ENCODE results near the gene TMED7. TPM values are rescaled to one million over a fixed set of nuclear protein-coding genes. Genes with fewer than 3 reads are reported as not detected.

The TMED7 gene
- total and polyA plus RNA-seq, 11 donors, result 22.0 to 99.1 (median 76.4) TPM

- ATAC-seq (no peak), DNase-seq (no peak)
- TF ChIP-seq POLR2A (IDR thresholded peaks at IDR 0.05) (no peak), CTCF (IDR thresholded peaks at IDR 0.05) (no peak)
- intact Hi-C loops (cut with DNase I), result loop anchor here in 7 of 10 donors (5.0 to 10.0 kb wide), 4 partner anchors 85 to 437 kb away; partner anchors contain the start of genes AP3S1 (in 3 of the 7), ATG12 (in 3 of the 7) and FEM1C (in 2 of the 7)
- H3K36me3 ChIP-seq, result no peaks in the 10 kb centered on the region
- H3K9me3 ChIP-seq, result no peaks in the 10 kb centered on the region
- 90 to 96% (median 92%) methylated on average over 1 of the region's 1 CpG for whole genome bisulfite sequencing, 4 donors
- no peak overlapping the region for H3K4me3 ChIP-seq
- no peak overlapping the region for H3K27ac ChIP-seq
- peaks cover 0 to 18% (median 6%) of the 10 kb centered on the region in 12 donors for H3K4me1 ChIP-seq
- H3K27me3 ChIP-seq, result no peaks in the 10 kb centered on the region
Measured at GRCh38 chr5:115629903-115630302, 4.1 kb upstream of the TMED7 start.

- Histone ChIP-seq H3K36me3 (peaks cover 0 to 5% (median 0%) of the 10 kb centered on the region in 9 donors), H3K4me1 (peaks cover 13 to 36% (median 28%) of the 10 kb centered on the region in 12 donors), H3K4me3 (no peak overlapping the region), H3K27me3 (no peaks in the 10 kb centered on the region), H3K9me3 (no peaks in the 10 kb centered on the region), H3K27ac (no peak overlapping the region)
- 71 to 92% (median 86%) methylated on average over 5 of the region's 5 CpGs for WGBS, 4 donors
- TF ChIP-seq CTCF (IDR thresholded peaks at IDR 0.05) (no peak), POLR2A (IDR thresholded peaks at IDR 0.05) (no peak)
- no peak for ATAC-seq
- DNase-seq, result no peak
- intact Hi-C loops (cut with DNase I), result loop anchor here in 5 of 10 donors (2.0 to 10.0 kb wide), 3 partner anchors 83 to 215 kb away; partner anchors contain the start of genes AP3S1 (in 4 of the 5), ATG12 (in 4 of the 5) and FEM1C (in 2 of the 5)
Measured at GRCh38 chr5:115627295-115627865, 1.5 kb upstream of the TMED7 start.

- DNase-seq (no peak), ATAC-seq (peak; percentile 10 to 39 (median 18))
- H3K27me3 ChIP-seq, result no peaks in the 10 kb centered on the region
- intact Hi-C loops (cut with DNase I), result loop anchor here in 5 of 10 donors (2.0 to 10.0 kb wide), 3 partner anchors 82 to 216 kb away; partner anchors contain the start of genes AP3S1 (in 4 of the 5), ATG12 (in 4 of the 5) and FEM1C (in 2 of the 5)
- WGBS, 4 donors, result 0 to 1% (median 0%) methylated on average over 9 of the region's 9 CpGs
- H3K27ac ChIP-seq, result peak overlapping the region; percentile 19 to 99 (median 94)
- TF ChIP-seq POLR2A (IDR thresholded peaks at IDR 0.05) (no peak), CTCF (IDR thresholded peaks at IDR 0.05) (no peak)
- H3K4me1 ChIP-seq, result peaks cover 13 to 45% (median 37%) of the 10 kb centered on the region in 12 donors
- H3K4me3 ChIP-seq, result peak overlapping the region; percentile 50 to 98 (median 84)
- peaks cover 0 to 6% (median 0%) of the 10 kb centered on the region in 9 donors for H3K36me3 ChIP-seq
- no peaks in the 10 kb centered on the region for H3K9me3 ChIP-seq
Measured at GRCh38 chr5:115626445-115626823, 598 bp upstream of the TMED7 start.

- Histone ChIP-seq H3K9me3 (no peaks in the 10 kb centered on the region), H3K4me3 (peak overlapping the region; percentile 65 to 98 (median 84)), H3K27me3 (no peaks in the 10 kb centered on the region), H3K27ac (peak overlapping the region in 11 of 12 donors; percentile 82 to 99 (median 95)), H3K4me1 (peaks cover 13 to 50% (median 39%) of the 10 kb centered on the region in 12 donors), H3K36me3 (peaks cover 0 to 17% (median 6%) of the 10 kb centered on the region in 9 donors)
- intact Hi-C loops (cut with DNase I), result loop anchor here in 4 of 10 donors (5.0 to 10.0 kb wide), 2 partner anchors 80 to 217 kb away; partner anchors contain the start of genes AP3S1 (in 2 of the 4), ATG12 (in 2 of the 4) and FEM1C (in 2 of the 4)
- WGBS, 4 donors, result 30 to 36% (median 31%) methylated on average over 3 of the region's 3 CpGs
- ATAC-seq, result no peak
- no peak for DNase-seq
- TF ChIP-seq CTCF (IDR thresholded peaks at IDR 0.05), result no peak
- TF ChIP-seq POLR2A (IDR thresholded peaks at IDR 0.05), result no peak
Measured at GRCh38 chr5:115624994-115625393, 842 bp downstream of the TMED7 start.

Data from heart left ventricle (tissue), 16 donors.